NCI-H2029 treated with DMSO at 0.1 percent for 48 hours (cell line): Measurements from ENCODE around the gene CRYBG2.
"Not testable (repeated sequence)": the region's sequence is repeated elsewhere in the genome, so short reads cannot be mapped to it uniquely, and the experiment has no call there.

ENCODE experiments used
- DNase-seq: peaks from one replicate; lab custom pipeline; 2025; lab: John Stamatoyannopoulos, UW

The CRYBG2 gene

DNA sequence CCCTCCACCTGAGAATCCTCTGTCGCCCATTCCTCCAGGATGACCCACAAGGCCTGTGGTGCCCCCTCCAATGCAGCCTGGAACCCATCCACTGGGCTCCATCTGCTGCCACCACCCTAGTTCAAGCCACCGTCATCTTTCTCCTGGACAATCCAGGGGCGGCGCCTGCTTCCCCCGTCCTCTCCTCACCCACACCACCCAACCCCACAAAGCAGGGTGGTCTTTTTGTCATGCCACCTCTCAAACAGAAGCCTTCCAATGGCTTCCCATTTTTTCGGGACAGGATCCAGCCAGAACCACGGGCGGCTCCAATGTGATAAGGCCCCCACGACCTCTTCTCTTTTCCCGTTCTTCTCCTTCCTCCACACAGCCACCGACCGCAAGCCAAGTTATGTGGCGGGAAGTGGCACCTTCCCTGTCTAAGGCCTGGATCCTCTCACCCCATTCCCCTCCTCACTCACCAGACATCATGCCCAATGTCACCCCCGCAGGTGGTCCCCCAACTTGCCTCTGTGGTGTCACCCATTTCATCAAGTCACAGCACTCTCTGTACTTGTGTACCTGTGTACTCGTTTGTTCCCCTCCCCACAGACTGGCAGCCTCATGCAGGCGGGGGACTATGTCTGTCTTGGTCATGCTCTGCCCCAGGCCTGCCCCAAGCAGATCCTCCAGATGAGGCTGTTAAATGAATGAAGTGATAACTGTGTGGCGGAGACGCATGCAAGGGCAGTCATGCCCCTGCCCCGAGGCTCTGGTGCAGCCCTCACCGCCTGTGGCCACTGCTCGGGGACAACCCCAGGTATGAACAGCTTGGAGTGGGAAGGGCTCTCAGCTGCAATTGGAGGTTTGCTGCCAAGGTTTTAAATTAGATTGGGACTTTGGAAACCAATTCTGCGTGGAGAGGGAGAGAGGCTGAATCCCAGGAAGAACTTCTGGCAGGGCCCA lies 58.5 kb downstream of the CRYBG2 start:
- DNase-seq, result no peak

DNA sequence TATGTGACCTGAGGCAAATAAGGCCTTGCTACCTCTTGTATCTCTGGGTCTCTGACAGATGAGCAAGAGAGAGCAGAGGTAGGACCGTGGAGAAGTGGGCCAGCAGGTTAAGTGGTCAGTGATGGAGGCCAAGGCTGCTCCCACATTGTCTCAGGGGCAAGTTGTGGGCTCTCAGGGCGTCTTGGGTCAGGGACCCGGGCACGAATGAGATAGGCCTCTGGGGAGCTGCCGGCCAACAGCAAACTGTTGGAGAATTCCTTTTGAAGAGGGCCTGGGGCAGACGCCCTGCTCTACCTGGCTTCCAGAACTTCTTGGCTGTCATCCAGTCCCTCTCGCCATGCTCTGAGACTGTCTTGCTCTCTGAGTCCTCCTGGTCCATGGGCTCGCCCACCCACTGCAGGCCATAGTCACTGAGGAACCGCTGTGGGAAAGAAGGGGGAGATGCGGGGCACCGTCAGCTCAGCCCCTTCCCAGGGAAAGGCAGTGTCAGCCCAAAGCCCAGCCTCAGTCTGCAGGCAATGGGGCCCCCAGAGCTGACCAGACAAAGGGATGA lies 59.9 kb downstream of the CRYBG2 start:
- DNase-seq, result no peak

DNA sequence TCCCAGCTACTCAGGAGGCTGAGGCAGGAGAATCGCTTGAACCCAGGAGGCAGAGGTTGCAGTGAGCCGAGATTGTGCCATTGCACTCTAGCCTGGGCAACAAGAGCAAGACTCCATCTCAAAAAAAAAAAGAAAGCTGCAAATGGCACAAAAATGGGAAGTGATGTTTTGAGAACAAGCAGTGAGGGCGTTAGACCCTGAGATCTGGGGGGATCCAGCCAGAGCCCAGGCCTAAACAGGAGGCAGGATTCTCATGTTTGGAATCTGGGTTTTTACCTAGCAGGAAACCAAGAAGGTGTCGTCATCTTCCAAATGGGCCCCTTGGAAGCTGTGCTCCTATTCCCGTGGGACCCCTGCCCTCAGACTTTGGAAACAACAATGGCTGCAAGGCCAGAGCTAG lies 61.2 kb downstream of the CRYBG2 start:
- DNase-seq, result not testable (repeated sequence)

DNA sequence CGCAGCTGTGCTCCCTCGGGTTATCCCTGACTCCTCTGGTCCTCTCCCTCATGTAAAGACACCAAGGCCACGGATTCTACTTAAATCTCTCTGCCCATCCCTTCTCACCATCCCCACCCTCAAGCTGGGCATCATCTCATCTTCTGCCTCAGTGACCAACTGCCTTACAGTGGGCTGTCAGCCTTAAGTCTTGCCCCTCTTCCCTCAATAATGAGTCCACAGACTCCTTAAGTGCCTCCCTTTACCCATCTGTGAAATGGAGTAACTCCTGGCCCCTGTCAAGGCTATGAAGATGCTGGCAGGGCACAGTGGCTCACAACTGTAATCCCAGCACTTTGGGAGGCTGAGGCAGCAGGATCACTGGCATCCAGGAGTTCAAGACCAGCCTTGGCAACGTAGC lies 62.0 kb downstream of the CRYBG2 start:
- no peak for DNase-seq

DNA sequence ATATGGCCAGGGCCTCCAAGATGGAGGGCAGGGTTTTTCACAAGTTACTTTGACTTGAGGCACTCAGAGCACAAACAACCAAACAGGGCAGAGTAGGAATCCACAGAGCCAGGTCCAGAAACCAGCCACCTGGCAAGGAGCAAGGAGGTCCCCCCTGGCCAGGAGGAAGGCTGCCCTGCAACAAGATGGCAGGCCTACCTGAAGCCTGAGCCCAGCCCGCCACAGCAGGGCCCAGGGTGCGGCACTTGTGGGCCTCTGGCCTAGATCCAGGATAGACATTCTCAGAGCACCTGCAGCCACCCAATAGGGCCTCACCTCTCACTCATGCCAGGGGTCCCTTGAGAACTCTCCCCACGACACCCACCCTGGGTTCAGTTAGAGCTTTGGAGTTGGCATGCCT lies 62.5 kb downstream of the CRYBG2 start:
- DNase-seq, result no peak

DNA sequence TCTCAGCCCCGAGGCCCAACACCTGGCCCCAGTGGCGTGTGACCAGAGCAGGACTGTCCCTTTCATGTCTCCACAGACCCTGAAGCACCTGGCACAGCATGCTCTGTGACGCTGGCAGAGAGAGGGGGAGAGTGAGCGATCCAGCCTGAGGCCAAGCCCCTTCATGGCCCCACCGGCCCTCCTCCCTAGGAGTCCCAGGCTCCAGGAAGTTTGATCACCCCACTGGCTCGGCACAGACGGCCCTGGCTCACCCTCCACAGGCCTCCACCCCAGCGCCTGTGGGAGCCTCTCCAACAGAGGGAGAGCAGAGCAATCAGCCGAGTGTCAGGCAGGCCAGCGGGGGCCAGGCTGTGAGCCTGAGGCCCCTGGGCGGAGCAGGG lies 63.1 kb downstream of the CRYBG2 start:
- no peak for DNase-seq

DNA sequence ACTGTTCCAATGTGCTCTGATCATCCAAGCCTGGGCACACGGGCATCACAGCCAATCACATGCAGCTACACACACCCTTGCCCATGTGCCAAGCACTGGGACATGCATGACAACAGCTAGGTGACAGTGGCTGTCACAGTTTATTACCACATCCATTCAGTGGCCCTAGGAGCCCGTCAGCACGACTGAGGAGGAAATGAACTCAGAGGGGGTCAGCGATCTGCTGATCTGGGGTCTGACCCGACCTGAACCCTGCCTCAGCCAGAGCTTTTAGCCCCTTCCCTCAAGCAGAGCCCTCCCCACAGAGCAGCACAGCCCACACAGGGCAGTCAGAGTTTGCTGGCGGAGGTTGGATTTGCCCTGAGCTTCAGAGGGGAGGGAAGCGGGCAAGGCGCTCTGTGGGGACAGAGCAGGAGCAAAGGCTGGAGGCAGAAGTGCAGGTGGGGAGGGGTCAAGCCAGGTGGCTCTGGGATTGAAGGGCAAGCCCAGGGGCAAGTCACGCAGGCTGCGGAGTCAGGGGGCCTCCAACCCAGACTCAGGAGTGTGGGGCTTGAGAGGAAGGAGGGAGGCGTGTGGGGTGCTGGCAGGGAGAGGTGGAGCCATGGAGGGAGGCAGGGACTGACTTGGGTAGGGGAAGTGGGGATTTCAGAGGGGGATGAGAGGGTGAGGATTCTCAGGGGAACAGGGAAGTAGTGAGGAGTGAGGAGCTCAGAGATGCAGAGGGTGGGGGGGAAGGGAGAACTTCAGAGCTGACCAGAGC lies 63.6 kb downstream of the CRYBG2 start:
- no peak for DNase-seq

DNA sequence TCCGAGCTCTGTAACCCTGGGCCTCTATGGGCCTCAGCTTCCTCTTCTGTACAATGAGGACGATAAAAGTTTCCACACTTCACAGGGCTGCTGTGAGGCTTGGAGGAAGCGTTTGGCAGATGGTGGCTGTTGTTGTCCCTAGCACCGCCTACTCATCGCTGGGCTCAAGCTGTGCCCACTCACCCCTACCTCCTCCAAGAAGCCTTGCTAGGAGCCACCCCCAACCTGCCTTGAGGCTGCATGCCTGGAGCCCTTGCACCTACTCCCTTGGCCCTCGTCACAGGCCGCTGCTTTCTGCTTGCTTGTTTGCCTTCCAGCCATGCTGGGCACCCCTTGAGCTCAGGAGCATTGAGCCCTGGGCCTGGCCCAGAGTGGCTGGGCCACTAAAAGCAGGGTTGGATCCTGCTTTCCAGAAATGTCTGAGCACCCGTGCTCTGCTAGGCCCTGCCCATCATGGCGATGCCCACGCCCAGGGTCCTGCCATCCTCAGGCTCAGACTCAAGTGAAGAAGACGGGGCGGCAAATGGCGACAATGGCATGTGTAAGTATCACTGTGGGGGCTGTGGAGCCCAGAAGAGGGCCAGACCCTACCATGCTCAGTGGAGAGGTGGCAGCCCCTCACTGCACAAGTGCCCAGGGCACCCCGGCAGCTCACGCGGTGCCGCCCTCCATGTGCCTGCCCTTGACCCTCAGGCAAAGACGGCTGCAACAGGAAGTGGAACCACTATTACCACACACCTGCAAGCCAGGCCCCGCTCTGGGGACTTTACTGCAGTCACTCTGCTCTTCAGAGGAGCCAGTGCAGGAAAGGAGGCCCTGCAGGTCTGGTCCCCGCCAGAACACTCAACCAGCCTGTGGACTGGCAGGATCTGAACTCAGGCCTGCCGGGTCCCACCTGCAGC lies 64.5 kb downstream of the CRYBG2 start:
- DNase-seq, result no peak

DNA sequence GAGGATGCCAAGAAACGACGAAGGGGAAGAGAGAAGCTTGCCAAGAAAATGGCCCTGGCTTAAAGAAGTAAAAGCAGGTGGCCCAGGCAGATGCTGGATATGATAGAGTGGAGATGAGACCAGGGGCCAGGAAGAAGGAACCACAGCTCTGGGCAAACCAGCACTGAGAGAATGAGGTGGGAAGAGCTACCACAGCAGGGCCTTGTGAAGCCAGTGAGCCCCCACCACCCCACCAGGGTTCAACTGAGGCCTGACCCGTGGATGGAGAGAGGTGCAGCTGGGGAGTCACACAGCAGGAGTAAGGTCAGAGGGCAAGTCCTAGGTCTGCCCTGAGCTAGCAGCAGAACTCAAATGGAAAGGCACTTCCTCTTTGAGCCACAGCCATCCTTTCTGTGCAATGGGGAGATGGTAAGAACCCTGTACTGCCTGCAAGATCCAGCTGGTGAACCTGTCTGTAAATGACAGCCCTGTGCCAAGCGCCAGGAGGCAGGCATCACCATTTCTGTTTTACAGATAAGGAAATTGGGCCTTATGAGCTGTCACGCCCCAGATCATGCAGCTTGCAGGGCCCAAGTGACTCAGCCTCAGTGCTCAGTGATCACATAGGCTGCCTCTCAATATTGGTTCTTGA lies 65.5 kb downstream of the CRYBG2 start:
- no peak for DNase-seq

DNA sequence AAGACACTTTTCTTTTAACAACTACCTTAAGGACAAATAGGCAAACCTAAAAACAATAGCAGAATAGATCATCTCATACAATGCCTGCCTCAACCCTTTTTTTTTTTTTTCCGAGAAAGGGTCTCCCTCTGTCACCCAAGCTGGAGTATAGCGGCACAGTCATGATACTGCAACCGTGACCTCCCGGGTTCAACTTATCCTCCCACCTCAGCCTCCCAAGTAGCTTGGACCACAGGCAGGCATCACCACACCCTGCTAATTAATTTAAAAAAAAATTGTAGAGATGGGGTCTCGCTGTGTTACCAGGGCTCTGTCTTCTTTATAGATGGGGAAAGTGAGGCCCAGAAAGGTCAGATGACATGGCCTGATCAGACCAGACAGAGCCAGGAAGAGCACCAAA lies 66.1 kb downstream of the CRYBG2 start:
- no peak for DNase-seq

DNA sequence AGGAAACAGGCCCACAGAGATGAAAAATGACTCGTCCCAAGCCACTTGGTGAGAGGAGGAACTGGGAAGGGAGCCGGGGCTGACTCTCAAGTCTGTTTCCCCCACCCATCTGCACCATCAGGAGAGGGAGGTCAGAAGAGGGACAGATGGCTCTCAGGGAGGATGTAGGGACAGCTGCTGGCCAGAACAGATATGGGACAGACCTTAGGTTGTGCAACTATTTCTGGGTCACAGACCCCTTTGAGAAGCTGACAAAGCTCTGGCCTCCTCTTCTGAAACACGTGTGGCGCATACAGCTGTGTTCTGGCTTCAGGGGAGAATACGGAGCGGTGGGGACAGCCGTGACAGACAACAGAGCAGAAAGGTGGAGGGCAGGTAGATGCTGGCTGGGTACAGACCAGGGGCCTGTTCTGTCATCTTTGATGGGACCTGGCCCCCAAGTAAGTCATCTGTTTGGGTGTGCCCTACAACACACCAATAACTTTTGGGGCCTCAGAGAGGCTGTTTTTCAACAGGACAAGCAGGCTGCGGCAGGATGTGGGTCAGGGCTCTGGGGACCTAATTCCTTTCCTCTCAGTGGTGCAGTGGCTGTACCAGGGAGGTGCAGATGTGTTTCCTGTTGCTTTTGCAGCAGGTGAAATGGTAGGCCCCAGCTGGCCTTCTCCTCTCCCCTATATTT lies 66.8 kb downstream of the CRYBG2 start:
- DNase-seq, result no peak

DNA sequence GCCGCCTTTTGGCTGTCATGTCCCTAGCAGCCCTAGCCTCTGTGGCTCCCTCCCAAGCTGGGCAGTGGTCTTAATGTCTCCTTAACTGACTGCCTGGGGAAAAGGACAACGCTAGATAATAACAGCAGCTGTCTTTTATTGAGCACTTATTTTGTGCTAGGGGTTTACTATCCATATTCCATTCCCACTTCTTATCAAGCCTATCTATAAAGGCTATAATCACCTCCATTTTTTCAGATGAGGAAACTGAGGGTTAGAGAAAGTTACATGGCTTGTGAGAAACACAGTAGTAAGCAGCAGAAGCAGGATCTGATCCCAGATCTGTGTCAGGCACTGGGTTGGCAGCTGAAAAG lies 67.9 kb downstream of the CRYBG2 start:
- no peak for DNase-seq

DNA sequence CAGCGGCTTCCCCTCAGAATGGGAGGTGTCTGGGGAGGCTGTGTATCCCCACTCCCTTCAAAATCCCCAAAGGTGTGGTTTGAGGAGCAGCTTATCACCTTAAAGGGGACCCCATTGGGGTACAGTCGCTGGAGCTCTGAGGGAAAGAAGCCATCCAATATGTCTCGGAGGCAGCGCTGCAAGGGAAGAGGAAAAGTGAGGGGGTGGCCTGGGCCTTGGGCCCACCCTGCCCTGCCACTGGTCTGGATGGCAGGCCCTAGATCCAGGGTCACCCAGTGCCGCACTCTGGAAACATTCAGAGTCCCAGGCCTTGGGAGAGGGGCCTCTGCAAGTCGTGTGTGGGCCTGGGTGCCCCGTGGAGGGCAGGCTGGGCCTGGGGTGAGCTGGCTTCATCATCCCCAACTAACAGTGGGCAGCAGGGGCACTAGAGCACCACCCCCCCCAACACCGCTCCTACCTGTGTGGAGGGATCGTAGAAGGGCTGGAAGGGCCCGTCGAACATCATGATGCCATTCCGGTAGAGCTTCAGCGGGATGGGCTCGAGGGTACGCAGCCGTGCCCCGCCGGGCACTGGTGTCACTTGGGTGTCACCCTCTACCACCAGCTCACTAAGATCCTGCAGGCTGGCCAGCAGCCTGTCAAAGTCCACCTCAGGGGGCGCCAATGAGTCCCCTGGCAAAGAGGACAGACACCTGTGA lies 68.4 kb downstream of the CRYBG2 start:
- DNase-seq, result no peak

DNA sequence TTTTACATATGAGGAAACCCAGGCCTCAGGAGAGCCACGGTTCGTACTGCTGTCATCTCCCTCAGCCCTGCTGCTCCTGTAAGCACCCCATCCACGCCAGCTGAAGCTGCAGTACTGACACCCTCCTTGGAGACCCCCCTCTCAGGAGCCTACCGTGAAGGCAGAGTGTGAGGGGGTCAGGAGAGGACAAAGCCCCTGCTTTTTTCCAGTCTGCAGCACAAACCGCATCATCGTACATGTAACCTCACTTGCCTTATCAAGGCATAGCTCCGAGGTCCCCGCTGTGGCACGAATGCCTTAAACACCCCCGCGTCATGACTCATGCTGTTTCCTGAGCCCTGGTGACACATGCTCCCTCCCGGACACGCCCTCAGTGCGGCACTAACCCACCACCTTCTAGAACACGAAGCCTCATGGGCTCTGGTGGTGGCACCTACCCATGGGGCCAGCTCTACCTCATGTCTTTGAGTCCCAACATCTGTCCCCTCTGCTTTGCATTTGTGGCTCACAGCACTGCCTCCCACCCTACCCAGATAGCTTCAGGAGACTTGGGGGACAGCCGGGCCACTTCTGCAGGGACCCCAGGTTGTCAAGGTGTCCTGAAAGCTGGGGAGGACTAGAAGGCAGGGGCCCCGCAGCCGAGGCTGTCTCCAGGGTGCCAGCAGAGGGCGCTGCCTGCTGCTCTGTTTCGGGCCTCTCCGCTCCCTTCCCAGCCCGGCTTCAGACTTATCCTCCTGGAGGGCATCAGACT lies 69.2 kb downstream of the CRYBG2 start:
- DNase-seq, result no peak

DNA sequence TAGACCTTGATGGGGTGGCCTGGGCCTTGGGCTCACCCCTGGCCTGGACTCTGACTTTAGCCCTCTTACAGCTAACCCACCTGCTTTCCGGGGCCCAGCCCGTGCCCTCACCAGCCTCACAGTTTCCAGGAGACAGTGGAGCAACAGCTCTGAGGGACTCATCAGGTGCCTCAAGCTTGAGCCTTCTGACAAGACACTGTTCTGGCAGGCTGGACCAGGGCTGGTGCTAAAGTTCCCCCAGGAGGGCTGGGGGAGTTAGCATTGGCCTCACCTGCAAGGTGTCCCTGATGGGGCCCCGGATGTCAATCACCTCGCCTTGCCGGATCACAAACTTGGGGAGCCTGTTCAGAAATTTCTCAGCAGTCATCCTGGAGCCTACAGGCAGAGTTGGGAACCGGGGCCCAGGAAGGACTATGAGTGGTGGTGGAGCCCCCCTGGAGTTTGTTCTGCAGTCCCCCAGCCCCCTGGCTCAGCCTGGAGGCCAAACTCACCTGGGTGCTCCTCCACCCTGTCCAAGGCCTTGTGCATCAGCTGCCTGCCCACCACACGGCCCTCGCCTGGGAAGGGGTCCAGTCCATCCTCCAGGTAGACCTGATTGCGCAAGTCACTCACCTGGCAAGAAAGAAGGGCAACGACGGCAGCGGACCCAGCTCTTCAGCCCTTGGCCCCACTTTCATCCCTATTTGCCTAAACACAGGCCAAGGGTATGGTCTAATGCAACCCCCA lies 69.9 kb downstream of the CRYBG2 start:
- DNase-seq, result no peak

DNA sequence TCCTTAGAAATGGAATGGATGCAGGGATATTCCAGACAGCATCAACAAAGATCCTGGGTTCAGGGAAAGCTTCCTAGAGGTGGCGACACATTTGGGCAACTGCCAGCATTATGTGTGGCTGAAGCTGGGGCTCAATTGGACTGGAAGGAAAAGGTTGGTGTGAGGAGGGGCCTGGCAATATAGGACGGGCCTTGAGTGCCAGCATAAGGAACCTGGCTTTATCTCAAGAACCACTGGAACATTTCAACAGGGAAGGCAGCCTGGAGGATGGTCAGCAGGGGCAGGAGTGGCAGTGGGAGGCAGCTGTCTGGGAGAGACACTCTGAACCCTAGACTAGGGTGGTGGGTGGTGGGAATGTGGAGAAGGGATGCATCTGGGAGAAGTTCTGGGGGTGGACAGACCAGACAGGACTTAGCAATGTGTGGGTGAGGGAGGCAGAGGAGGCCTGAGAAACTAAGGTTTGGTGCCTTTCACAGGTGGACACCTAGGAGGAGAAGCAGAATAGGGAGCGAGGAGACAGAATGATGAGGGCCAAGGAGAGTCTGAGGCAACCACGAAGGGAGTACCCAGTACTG lies 70.6 kb downstream of the CRYBG2 start:
- no peak for DNase-seq

DNA sequence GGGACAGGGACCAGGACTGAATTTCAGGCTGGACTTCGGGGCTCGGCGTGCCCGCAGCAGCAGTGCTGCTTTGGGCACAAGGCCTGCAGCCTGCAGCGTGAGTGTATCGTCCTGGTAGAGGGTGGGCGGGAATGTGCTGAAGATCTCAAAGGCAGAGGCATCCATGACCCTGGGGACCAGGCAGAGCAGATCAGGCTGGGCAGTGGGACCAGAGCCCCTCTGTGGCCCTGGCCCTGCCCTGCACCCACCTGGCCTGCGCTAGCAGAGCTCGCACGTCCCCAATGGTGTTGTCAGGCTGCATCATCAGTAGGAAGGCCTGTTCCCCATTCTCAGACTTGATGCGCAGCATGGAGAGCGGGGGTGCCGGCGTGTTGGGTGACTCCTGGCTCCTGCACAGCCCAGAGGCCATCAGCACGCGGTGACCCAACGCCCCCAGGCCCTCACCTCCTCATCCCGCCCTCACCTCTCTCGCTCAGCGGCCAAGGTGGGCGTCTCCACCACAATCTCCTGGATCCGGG lies 71.5 kb downstream of the CRYBG2 start:
- DNase-seq, result no peak

DNA sequence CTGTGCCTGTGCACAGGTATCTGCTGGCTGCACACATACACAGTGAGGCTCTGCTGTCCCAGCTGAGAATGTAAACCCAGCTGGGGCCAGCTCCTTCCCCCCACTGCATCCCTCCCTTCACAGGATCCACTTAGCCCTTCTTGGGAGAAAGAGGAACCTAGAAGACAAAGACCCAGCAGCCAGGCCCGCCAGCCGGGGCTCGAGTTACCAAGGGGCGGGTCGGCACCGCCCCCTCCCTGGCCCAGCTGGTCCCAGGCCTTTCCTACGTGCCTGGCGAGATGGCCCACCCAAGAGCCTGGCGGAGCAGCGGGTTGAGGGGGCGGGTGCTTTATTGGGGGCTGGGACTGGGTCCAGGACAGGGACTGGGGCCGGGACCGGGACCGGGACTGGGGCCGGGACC lies 72.0 kb downstream of the CRYBG2 start:
- DNase-seq, result no peak
